Muscle layer of duodenum (tissue), 2 donors: ENCODE data around the gene PHPT1.

ENCODE experiments used
- H3K27ac ChIP-seq: one replicate; pipeline ENCODE4 v1.7.0; 2013; ENCODE audit warnings: mild to moderate bottlenecking, low read length
- H3K27me3 ChIP-seq: one replicate; pipeline ENCODE4 v1.7.0; 2013; ENCODE audit warnings: low read depth, mild to moderate bottlenecking, control low read depth, low read length
- H3K36me3 ChIP-seq, 2 donors: one replicate each; pipeline ENCODE4 v1.7.0; 2013; ENCODE audit warnings: low read length in 2 of 2, control low read depth in 1 of 2, mild to moderate bottlenecking in 1 of 2; ENCODE audit not compliant: insufficient read depth in 2 of 2, control insufficient read depth in 1 of 2
- H3K4me1 ChIP-seq, 2 donors: one replicate each; pipeline ENCODE4 v1.7.0; 2013; ENCODE audit warnings: low read length in 2 of 2, mild to moderate bottlenecking in 2 of 2, control low read depth in 1 of 2, moderate library complexity in 1 of 2; ENCODE audit not compliant: insufficient read depth in 2 of 2, control insufficient read depth in 1 of 2
- H3K4me3 ChIP-seq, 2 donors: one replicate each; pipeline ENCODE4 v1.7.0; 2013; ENCODE audit warnings: low read length in 2 of 2, low read depth in 1 of 2, mild to moderate bottlenecking in 1 of 2
- H3K9me3 ChIP-seq, 2 donors: one replicate each; pipeline ENCODE4 v1.7.0; 2013; ENCODE audit warnings: low read length in 2 of 2, control low read depth in 1 of 2, mild to moderate bottlenecking in 1 of 2; ENCODE audit not compliant: control insufficient read depth in 1 of 2
- donor health status: healthy.

Gene PHPT1

GRCh38 chr9:136847088-136847825, 2.0 kb upstream of the PHPT1 start:
- H3K27ac ChIP-seq = no peak overlapping the region
- peaks cover 6 to 53% of the 10 kb centered on the region in 2 donors for H3K4me1 ChIP-seq
- peaks cover 0 to 9% of the 10 kb centered on the region in 2 donors for H3K36me3 ChIP-seq

GRCh38 chr9:136847826-136848392, 1.3 kb upstream of the PHPT1 start:
- Histone ChIP-seq H3K9me3 (no peaks in the 10 kb centered on the region), H3K4me3 (peak overlapping the region; percentile 85 to 86), H3K36me3 (peaks cover 0 to 9% of the 10 kb centered on the region in 2 donors), H3K4me1 (peaks cover 6 to 53% of the 10 kb centered on the region in 2 donors), H3K27ac (peak overlapping the region; percentile 45), H3K27me3 (no peaks in the 10 kb centered on the region)

More at GRCh38 chr9:136847088-136847825, 2.0 kb upstream of the PHPT1 start:
- Histone ChIP-seq H3K9me3 (no peaks in the 10 kb centered on the region), H3K27me3 (no peaks in the 10 kb centered on the region), H3K4me3 (peak overlapping the region; percentile 85 to 86)

- H3K4me1 ChIP-seq = peaks cover 6 to 47% of the 10 kb centered on the region in 2 donors
- peak overlapping the region; percentile 60 for H3K27ac ChIP-seq
- peak overlapping the region; percentile 85 to 86 for H3K4me3 ChIP-seq
- no peaks in the 10 kb centered on the region for H3K27me3 ChIP-seq
- H3K9me3 ChIP-seq = no peaks in the 10 kb centered on the region
- H3K36me3 ChIP-seq = peaks cover 0 to 9% of the 10 kb centered on the region in 2 donors
Measured at GRCh38 chr9:136848393-136849037, 694 bp upstream of the PHPT1 start.

- H3K4me3 ChIP-seq = peak overlapping the region; percentile 68 to 85
- peak overlapping the region; percentile 45 for H3K27ac ChIP-seq
- H3K4me1 ChIP-seq = peaks cover 6 to 39% of the 10 kb centered on the region in 2 donors
- no peaks in the 10 kb centered on the region for H3K27me3 ChIP-seq
- H3K9me3 ChIP-seq = no peaks in the 10 kb centered on the region
- peaks cover 0 to 9% of the 10 kb centered on the region in 2 donors for H3K36me3 ChIP-seq
Measured at GRCh38 chr9:136849960-136850865, 1.0 kb downstream of the PHPT1 start.

- H3K36me3 ChIP-seq = peaks cover 0 to 9% of the 10 kb centered on the region in 2 donors
- no peaks in the 10 kb centered on the region for H3K27me3 ChIP-seq
- H3K9me3 ChIP-seq = no peaks in the 10 kb centered on the region
- peak overlapping the region in 1 of 2 donors; percentile 85 for H3K4me3 ChIP-seq
- peaks cover 6 to 39% of the 10 kb centered on the region in 2 donors for H3K4me1 ChIP-seq
- no peak overlapping the region for H3K27ac ChIP-seq
Measured at GRCh38 chr9:136850866-136851775, 1.9 kb downstream of the PHPT1 start.

- Histone ChIP-seq H3K4me3 (no peak within 1 kb of the TSS), H3K4me1 (peaks cover 6 to 31% of the 10 kb centered on the region in 2 donors), H3K36me3 (peaks cover 0 to 9% of the 10 kb centered on the region in 2 donors), H3K27ac (no peak within 1 kb of the TSS), H3K9me3 (no peaks in the 10 kb centered on the region), H3K27me3 (no peaks in the 10 kb centered on the region)
Measured at GRCh38 chr9:136851941-136852663, 2.9 kb downstream of the PHPT1 start, which contains the start of gene MAMDC4. MAMDC4 (plus strand) TSS chr9:136852346; CDS start chr9:136852417, 71 bp downstream.

- Histone ChIP-seq H3K27ac (no peak overlapping the region), H3K9me3 (no peaks in the 10 kb centered on the region), H3K27me3 (no peaks in the 10 kb centered on the region), H3K4me1 (peaks cover 6 to 23% of the 10 kb centered on the region in 2 donors), H3K4me3 (no peak overlapping the region), H3K36me3 (peaks cover 0 to 9% of the 10 kb centered on the region in 2 donors)
Measured at GRCh38 chr9:136852664-136853595, 3.7 kb downstream of the PHPT1 start.

- H3K4me1 ChIP-seq = peaks cover 6 to 17% of the 10 kb centered on the region in 2 donors
- no peak overlapping the region for H3K27ac ChIP-seq
- H3K4me3 ChIP-seq = no peak overlapping the region
- H3K36me3 ChIP-seq = peaks cover 0 to 9% of the 10 kb centered on the region in 2 donors
- no peaks in the 10 kb centered on the region for H3K9me3 ChIP-seq
- H3K27me3 ChIP-seq = no peaks in the 10 kb centered on the region
Measured at GRCh38 chr9:136853596-136854112, 4.4 kb downstream of the PHPT1 start.
